ENCODE measurements around the gene MAGEB17.

DNA sequence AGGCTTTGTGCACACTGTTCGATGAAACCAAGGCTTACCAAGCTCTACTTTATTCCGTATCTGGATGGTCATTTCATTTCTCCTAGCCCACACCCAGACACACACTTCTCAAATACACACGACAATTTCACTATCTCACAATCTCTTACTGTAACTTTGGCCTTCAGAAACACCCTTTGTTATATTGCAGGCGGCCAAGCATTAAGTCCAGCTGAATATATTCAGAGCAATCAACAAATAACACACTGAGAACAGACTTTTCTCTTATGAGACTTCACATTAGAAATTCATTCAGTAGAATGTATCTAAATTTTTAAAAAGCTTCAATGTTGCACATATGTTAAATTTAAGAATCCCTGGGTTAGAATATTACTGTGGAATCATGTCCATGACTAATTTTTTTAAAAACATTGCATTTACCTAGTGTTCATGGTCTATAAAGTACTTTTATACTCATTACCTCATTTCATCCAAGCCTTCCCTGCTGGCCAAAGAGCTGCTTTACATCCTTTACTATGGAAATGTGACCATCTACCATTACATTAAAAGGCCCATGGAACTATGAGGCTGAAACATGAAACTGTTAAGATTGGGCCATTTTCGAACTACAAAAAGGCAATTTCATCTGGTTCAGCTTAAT, 10.5 kb upstream of the MAGEB17 start:
- TF ChIP-seq BRCA1 (IDR thresholded peaks at IDR 0.05), result no peak
- no peak for TF ChIP-seq BRCA1 (CRISPR knock-in tag; IDR thresholded peaks at IDR 0.05)
- TF ChIP-seq, protein P1, sequence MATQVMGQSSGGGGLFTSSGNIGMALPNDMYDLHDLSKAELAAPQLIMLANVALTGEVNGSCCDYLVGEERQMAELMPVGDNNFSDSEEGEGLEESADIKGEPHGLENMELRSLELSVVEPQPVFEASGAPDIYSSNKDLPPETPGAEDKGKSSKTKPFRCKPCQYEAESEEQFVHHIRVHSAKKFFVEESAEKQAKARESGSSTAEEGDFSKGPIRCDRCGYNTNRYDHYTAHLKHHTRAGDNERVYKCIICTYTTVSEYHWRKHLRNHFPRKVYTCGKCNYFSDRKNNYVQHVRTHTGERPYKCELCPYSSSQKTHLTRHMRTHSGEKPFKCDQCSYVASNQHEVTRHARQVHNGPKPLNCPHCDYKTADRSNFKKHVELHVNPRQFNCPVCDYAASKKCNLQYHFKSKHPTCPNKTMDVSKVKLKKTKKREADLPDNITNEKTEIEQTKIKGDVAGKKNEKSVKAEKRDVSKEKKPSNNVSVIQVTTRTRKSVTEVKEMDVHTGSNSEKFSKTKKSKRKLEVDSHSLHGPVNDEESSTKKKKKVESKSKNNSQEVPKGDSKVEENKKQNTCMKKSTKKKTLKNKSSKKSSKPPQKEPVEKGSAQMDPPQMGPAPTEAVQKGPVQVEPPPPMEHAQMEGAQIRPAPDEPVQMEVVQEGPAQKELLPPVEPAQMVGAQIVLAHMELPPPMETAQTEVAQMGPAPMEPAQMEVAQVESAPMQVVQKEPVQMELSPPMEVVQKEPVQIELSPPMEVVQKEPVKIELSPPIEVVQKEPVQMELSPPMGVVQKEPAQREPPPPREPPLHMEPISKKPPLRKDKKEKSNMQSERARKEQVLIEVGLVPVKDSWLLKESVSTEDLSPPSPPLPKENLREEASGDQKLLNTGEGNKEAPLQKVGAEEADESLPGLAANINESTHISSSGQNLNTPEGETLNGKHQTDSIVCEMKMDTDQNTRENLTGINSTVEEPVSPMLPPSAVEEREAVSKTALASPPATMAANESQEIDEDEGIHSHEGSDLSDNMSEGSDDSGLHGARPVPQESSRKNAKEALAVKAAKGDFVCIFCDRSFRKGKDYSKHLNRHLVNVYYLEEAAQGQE (IDR thresholded peaks at IDR 0.05; ENCODE audit: borderline replicate concordance), result no peak
- TF ChIP-seq, protein P1 (CRISPR knock-in tag; IDR thresholded peaks at IDR 0.05; ENCODE audit: low read depth), result no peak
- TF ChIP-seq EZH2 (IDR thresholded peaks at IDR 0.05; ENCODE audit: borderline replicate concordance, low read depth, low read length), result no peak
- TF ChIP-seq, protein P2, sequence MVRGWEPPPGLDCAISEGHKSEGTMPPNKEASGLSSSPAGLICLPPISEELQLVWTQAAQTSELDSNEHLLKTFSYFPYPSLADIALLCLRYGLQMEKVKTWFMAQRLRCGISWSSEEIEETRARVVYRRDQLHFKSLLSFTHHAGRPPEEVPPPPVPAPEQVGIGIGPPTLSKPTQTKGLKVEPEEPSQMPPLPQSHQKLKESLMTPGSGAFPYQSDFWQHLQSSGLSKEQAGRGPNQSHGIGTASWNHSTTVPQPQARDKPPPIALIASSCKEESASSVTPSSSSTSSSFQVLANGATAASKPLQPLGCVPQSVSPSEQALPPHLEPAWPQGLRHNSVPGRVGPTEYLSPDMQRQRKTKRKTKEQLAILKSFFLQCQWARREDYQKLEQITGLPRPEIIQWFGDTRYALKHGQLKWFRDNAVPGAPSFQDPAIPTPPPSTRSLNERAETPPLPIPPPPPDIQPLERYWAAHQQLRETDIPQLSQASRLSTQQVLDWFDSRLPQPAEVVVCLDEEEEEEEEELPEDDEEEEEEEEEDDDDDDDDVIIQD (CRISPR knock-in tag; IDR thresholded peaks at IDR 0.05), result no peak
- no peak for TF ChIP-seq ZNF184 (CRISPR knock-in tag; IDR thresholded peaks at IDR 0.05)

Measured in K562 (cell line).